ENCODE data around the gene TTC28. TPM values are rescaled to one million over a fixed set of nuclear protein-coding genes. Genes with fewer than 3 reads are reported as not detected.

The TTC28 gene
- 1 to 10 TPM in 1 of 2 experiments, under 1 TPM in 1; 0.96 to 1.2 TPM for total RNA-seq

DNA sequence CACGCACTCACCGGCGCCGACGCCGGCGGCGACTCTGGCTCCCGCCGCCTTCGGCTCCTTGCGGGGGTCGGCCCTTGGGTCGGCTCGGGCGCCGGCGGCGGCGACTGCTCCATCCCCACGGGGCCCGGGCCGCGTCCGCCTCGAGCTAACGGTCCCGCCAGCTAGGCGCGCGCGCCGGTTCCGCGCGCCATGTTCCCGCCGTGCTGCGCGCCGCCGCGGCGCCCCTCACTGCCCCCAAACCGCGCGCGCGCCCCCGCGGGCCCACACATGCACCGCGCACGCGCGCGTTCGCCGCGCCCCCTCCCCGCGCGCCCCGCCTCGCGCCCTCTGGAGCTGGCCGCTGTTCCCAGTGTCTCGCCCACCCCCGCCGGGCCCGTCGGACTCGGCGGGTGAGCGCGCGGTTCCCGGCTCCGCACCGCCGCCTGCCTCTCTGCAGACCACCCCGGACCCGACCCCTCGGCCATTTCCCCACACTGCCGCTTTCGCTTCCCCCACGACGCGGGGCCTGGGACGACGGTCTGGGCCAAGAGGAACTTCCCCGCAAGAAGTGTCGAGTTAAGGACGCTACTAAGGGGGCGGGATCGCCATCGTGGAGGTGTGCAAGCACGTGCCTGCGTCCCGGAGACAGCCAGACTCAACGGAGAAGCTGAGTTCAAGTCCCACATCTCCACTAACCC, at the start of gene TTC28:
Gene TTC28, minus strand, starts transcription at position 230 of the 677 bp plus-strand sequence. Its CDS starts 117 bp downstream, at position 113.

Small RNA genes lying within 50 kb of the gene (microRNA-seq; reads per million reads assigned to microRNA genes)
- gene MIR5739 (ENCODE audit: borderline microRNAs expressed, borderline replicate concordance) = not detected

Other genes starting within 250 kb of the TTC28 start
- gene CHEK2, start 62.0 kb upstream of the TTC28 start, total RNA-seq = 10 to 100 TPM; 35.6 to 37.2 TPM
- 10 to 100 TPM; 11.1 to 11.2 TPM for gene HSCB, start 62.2 kb upstream of the TTC28 start, total RNA-seq
- 10 to 100 TPM; 26.0 to 26.4 TPM for gene CCDC117, start 92.9 kb upstream of the TTC28 start, total RNA-seq
- gene XBP1, start 120.7 kb upstream of the TTC28 start, total RNA-seq = 100 to 1,000 TPM; 340 to 348 TPM
- under 1 TPM; 0.68 to 0.77 TPM for gene ZNRF3, start 203.7 kb upstream of the TTC28 start, total RNA-seq